ENCODE data around the gene PCDHA6.
"Not testable (repeated sequence)": the region's sequence is repeated elsewhere in the genome, so short reads cannot be mapped to it uniquely, and the experiment has no call there.

Gene PCDHA6, protein sequence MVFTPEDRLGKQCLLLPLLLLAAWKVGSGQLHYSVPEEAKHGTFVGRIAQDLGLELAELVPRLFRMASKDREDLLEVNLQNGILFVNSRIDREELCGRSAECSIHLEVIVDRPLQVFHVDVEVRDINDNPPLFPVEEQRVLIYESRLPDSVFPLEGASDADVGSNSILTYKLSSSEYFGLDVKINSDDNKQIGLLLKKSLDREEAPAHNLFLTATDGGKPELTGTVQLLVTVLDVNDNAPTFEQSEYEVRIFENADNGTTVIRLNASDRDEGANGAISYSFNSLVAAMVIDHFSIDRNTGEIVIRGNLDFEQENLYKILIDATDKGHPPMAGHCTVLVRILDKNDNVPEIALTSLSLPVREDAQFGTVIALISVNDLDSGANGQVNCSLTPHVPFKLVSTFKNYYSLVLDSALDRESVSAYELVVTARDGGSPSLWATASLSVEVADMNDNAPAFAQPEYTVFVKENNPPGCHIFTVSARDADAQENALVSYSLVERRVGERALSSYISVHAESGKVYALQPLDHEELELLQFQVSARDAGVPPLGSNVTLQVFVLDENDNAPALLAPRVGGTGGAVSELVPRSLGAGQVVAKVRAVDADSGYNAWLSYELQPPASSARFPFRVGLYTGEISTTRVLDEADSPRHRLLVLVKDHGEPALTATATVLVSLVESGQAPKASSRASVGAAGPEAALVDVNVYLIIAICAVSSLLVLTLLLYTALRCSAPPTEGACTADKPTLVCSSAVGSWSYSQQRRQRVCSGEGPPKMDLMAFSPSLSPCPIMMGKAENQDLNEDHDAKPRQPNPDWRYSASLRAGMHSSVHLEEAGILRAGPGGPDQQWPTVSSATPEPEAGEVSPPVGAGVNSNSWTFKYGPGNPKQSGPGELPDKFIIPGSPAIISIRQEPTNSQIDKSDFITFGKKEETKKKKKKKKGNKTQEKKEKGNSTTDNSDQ

DNA sequence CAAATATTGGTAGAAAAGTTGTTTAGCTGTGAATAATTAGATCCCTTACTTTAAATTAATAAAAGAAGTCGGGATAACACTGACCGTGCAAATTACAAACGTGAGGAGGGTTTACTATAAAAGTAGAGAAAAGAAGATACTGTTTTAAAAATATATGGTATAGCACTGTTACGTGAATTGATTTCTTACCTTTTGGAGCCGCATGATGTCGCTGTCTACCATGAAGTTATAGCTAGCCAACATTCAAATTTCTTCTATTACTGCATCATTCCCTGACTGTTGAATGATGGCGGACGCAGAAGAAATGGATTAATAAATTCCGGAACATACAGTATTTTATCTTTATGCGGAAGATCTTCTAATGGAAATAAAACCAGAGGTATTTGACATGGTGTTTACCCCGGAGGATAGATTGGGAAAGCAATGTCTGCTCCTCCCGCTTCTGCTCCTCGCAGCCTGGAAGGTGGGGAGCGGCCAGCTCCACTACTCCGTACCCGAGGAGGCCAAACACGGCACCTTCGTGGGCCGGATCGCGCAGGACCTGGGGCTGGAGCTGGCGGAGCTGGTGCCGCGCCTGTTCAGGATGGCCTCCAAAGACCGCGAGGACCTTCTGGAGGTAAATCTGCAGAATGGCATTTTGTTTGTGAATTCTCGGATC is at the start of gene PCDHA6:
PCDHA6 (plus strand) TSS at position 257 of the 658 bp plus-strand sequence; CDS start at position 389, 132 bp downstream.
- no peak for DNase-seq (ENCODE audit: low read depth)

DNA sequence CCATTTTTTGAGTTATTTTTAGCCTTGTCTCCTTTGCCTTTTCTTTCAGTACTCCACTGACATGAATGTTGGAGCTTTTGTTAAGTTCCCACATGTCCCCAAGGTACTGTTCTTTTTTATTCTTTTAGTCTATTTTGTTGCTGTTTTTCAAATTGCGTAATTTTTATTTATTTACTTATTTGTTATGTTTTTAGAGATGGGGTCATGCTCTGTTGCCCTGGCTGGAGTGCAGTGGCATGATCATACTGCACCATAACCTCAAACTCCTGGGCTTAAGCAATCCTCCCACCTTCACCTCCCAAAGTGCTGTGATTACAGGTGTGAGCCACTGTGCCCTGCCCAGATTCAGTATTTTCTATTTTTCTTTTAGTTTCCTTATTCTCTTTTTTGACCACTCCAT is 47.2 kb upstream of the PCDHA6 start:
- no peak for DNase-seq (ENCODE audit: low read depth)

DNA sequence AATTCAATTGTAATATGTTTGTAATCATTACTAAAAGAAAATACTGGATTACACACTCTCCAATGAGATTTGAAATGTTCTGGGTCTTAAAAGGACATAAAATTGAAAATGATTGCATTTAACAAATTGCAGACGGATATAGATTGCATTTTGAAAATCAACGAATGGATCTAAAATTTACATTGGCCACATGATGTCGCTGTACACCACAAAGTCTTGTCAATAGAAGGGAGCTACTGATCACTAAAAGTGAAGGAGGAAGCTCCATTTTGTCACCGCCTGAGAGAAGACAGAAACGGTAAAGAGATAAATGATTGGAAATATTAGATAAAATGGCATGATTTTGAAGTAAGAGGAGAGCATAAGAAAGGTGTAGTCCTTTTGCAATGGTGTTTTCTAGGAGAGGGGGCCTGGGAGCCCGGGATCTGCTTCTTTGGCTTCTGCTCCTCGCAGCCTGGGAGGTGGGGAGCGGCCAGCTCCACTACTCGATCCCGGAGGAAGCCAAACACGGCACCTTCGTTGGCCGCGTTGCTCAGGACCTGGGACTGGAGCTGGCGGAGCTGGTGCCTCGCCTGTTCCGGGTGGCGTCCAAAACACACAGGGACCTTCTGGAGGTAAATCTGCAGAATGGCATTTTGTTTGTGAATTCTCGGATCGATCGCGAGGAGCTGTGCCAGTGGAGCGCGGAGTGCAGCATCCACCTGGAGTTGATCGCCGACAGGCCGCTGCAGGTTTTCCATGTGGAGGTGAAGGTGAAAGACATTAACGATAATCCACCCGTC is 41.7 kb upstream of the PCDHA6 start, which contains the start of gene PCDHA1:
PCDHA1 (plus strand) TSS at position 236 of the 782 bp plus-strand sequence.
- DNase-seq (ENCODE audit: low read depth) = no peak

DNA sequence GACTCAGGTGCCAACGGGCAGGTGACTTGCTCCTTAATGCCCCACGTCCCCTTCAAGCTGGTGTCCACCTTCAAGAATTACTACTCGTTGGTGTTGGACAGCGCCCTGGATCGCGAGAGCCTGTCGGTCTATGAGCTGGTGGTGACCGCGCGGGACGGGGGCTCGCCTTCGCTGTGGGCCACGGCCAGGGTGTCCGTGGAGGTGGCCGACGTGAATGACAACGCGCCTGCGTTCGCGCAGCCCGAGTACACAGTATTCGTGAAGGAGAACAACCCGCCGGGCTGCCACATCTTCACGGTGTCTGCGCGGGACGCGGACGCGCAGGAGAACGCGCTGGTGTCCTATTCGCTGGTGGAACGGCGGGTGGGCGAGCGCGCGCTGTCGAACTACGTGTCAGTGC is 40.3 kb upstream of the PCDHA6 start:
- not testable (repeated sequence) for DNase-seq (ENCODE audit: low read depth)

DNA sequence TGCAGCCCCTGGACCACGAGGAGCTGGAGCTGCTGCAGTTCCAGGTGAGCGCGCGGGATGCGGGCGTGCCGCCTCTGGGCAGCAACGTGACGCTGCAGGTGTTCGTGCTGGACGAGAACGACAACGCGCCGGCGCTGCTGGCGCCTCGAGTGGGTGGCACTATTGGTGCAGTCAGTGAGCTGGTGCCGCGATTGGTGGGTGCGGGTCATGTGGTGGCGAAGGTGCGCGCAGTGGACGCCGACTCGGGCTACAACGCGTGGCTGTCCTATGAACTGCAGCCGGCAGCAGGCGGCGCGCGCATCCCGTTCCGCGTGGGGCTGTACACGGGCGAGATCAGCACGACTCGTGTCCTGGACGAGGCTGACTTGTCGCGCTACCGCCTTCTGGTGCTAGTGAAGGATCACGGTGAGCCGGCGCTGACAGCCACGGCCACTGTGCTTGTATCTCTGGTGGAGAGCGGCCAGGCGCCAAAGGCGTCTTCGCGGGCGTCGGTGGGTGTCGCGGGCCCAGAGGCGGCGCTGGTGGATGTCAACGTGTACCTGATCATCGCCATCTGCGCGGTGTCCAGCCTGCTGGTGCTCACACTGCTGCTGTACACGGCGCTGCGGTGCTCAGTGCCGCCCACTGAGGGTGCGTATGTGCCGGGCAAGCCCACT is 39.8 kb upstream of the PCDHA6 start:
- DNase-seq (ENCODE audit: low read depth) = not testable (repeated sequence)

DNA sequence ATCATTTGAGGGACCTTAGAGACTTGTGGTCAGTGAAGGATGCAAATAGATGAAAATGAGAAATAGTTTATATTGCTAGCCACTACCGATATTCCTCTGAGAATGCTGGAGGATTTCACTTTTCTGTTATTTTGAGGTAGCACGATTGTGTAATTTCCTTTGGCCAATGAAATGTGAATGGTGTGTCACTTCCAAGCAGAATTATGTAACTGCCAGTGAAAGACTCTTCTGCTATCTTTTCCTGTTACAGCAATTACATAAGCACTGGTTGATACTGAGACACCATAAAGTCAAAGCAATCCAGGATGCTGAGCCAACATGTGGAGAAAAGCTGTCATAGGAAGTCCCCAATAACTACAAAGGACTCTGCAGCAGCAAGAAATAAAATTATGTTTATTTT is 36.7 kb upstream of the PCDHA6 start:
- DNase-seq (ENCODE audit: low read depth) = no peak

DNA sequence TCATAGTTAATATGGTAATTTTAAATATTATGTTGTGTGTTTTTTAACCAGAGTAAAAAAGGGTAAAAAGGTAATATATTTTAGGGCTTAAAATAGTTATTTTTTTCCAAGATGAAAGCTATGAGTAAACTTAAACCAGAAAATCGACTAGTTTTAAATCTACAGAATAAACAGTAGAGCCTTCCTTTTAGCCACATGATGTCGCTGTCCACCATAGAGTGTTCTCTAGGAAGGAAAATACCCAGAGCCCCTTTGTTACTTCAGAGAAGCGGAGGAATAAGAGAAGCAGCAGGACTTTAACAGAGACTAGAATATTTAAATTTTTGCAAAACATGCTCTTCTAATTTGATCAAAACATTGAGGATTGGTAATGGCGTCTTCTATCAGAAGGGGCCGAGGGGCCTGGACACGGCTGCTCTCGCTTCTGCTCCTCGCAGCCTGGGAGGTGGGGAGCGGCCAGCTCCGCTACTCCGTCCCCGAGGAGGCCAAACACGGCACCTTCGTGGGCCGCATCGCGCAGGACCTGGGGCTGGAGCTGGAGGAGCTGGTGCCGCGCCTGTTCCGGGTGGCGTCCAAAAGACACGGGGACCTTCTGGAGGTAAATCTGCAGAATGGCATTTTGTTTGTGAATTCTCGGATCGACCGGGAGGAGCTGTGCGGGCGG is 33.0 kb upstream of the PCDHA6 start, which contains the start of gene PCDHA2:
PCDHA2 (plus strand) TSS at position 258 of the 664 bp plus-strand sequence.
- no peak for DNase-seq (ENCODE audit: low read depth)

DNA sequence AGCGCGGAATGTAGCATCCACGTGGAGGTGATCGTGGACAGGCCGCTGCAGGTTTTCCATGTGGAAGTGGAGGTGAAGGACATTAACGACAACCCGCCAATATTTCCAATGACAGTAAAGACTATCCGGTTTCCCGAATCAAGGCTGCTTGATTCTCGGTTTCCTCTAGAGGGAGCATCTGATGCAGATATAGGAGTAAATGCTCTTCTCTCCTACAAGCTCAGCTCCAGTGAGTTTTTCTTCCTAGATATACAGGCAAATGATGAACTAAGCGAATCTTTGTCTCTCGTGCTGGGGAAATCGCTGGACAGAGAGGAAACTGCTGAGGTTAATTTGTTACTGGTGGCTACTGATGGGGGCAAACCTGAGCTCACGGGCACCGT is 32.5 kb upstream of the PCDHA6 start:
- DNase-seq (ENCODE audit: low read depth) = no peak

DNA sequence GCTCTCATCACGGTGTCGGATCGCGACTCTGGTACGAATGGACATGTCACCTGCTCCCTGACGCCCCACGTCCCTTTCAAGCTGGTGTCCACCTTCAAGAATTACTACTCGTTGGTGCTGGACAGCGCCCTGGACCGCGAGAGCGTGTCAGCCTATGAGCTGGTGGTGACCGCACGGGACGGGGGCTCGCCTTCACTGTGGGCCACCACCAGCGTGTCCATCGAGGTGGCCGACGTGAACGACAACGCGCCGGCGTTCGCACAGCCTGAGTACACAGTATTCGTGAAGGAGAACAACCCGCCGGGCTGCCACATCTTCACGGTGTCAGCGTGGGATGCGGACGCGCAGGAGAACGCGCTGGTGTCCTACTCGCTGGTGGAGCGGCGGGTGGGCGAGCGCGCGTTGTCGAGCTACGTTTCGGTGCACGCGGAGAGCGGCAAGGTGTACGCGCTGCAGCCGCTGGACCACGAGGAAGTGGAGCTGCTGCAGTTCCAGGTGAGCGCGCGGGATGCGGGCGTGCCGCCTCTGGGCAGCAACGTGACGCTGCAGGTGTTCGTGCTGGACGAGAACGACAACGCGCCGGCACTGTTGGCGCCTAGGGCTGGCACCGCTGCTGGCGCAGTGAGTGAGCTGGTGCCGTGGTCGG is 31.6 kb upstream of the PCDHA6 start:
- DNase-seq (ENCODE audit: low read depth) = not testable (repeated sequence)

DNA sequence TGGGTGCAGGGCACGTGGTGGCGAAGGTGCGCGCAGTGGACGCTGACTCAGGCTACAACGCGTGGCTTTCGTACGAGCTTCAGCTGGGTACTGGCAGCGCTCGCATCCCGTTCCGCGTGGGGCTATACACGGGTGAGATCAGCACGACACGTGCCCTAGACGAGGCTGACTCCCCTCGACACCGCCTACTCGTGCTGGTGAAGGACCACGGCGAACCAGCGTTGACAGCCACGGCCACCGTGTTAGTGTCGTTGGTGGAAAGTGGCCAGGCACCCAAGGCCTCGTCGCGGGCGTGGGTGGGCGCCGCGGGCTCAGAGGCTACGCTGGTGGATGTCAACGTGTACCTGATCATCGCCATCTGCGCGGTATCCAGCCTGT is 31.1 kb upstream of the PCDHA6 start:
- no peak for DNase-seq (ENCODE audit: low read depth)

DNA sequence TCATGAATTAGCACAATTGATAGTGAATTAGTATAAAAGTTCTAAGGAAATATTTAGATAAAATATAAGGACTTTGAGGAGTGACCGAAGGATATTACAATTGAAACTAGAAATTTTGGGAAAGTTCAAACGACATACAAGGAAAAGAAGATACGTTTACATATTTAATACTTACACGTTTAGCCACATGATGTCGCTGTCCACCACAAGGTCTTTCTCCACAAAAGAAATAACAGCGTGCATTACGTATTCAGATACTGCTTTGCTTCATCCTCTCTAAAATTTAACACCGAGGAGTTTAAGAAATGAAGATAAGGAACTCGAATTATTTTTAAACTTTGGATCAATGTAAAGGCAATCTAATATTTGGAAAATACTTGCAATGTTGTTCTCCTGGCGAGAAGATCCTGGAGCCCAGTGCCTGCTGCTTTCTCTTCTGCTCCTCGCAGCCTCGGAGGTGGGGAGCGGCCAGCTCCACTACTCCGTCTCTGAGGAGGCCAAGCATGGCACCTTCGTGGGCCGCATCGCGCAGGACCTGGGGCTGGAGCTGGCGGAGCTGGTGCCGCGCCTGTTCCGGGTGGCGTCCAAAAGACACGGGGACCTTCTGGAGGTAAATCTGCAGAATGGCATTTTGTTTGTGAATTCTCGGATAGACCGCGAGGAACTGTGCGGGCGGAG is 26.8 kb upstream of the PCDHA6 start, which contains the start of gene PCDHA3:
PCDHA3 (plus strand) TSS at position 242 of the 678 bp plus-strand sequence.
- DNase-seq (ENCODE audit: low read depth) = no peak

DNA sequence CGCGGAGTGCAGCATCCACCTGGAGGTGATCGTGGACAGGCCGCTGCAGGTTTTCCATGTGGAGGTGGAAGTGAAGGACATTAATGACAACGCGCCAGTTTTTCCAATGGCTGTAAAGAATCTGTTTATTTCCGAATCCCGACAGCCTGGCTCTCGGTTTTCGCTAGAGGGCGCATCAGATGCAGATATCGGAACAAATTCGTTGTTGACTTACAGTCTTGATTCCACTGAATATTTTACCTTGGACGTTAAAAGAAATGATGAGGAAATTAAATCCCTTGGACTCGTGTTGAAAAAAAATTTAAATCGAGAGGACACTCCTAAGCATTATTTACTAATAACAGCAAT is 26.3 kb upstream of the PCDHA6 start:
- DNase-seq (ENCODE audit: low read depth) = no peak

DNA sequence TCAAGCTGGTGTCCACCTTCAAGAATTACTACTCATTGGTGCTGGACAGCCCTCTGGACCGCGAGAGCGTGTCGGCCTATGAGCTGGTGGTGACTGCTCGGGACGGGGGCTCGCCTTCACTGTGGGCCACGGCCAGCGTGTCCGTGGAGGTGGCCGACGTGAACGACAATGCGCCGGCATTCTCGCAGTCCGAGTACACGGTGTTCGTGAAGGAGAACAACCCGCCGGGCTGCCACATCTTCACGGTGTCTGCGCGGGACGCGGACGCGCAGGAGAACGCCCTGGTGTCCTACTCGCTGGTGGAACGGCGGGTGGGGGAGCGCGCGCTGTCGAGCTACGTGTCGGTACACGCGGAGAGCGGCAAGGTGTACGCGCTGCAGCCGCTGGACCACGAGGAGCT is 25.4 kb upstream of the PCDHA6 start:
- not testable (repeated sequence) for DNase-seq (ENCODE audit: low read depth)

DNA sequence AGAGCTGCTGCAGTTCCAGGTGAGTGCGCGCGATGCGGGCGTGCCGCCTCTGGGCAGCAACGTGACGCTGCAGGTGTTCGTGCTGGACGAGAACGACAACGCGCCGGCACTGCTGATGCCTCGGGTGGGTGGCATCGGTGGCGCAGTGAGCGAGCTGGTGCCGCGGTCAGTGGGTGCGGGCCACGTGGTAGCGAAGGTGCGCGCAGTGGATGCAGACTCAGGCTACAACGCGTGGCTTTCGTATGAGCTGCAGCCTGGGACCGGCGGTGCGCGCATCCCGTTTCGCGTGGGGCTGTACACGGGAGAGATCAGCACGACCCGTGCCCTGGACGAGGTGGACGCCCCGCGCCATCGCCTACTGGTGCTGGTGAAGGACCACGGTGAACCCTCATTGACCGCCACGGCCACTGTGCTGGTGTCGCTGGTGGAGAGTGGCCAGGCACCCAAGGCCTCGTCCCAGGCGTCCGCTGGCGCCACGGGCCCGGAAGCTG is 24.9 kb upstream of the PCDHA6 start:
- no peak for DNase-seq (ENCODE audit: low read depth)

DNA sequence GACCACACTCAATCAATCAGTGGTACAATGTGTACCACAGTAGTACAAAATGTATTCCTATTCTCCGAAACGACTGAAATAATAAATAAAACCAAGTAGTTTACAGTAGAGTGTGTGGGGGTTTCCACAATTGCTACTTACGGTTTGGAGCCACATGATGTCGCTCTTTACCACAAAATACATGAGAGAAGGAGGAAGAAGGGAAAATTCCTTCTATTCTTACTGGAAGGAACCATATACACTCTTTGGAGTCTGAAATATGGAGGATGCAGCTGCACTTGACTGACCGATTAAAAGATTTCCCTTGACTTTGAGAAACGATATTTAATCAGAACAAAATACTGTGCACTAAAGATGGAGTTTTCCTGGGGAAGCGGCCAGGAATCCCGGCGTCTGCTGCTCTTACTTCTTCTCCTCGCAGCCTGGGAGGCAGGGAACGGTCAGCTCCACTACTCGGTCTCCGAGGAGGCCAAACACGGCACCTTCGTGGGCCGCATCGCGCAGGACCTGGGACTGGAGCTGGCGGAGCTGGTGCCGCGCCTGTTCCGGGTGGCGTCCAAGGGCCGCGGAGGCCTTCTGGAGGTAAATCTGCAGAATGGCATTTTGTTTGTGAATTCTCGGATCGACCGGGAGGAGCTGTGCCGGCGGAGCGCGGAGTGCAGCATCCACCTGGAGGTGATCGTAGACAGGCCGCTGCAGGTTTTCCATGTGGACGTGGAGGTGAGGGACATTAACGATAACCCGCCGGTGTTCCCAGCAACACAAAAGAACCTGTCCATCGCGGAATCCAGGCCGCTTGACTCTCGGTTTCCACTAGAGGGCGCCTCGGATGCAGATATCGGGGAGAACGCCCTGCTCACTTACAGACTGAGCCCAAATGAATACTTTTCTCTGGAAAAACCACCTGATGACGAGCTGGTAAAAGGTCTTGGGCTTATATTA is 20.7 kb upstream of the PCDHA6 start, which contains the start of gene PCDHA4:
PCDHA4 (plus strand) TSS at position 235 of the 942 bp plus-strand sequence.
- no peak for DNase-seq (ENCODE audit: low read depth)

DNA sequence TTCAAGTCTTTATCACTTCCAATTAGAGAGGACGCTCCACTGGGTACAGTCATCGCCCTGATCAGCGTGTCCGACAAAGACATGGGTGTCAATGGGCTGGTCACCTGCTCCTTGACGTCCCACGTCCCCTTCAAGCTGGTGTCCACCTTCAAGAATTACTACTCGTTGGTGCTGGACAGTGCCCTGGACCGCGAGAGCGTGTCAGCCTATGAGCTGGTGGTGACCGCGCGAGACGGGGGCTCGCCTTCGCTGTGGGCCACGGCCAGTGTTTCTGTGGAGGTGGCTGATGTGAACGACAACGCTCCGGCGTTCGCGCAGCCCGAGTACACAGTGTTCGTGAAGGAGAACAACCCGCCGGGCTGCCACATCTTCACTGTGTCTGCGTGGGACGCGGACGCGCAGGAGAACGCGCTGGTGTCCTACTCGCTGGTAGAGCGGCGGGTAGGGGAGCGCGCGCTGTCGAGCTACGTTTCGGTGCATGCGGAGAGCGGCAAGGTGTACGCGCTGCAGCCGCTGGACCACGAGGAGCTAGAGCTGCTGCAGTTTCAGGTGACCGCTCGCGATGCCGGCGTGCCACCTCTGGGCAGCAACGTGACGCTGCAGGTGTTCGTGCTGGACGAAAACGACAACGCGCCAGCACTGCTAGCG is 19.4 kb upstream of the PCDHA6 start:
- DNase-seq (ENCODE audit: low read depth) = not testable (repeated sequence)

DNA sequence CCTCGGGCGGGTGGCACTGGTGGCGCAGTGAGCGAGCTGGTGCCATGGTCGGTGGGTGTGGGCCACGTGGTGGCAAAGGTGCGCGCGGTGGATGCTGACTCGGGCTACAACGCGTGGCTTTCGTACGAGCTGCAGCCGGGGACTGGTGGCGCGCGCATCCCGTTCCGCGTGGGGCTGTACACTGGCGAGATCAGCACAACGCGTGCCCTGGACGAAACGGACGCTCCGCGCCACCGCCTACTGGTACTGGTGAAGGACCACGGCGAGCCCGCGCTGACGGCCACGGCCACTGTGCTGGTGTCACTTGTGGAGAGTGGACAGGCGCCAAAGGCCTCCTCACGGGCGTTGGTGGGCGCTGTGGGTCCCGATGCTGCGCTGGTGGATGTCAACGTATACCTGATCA is 18.9 kb upstream of the PCDHA6 start:
- DNase-seq (ENCODE audit: low read depth) = no peak

Data from stimulated activated CD8-positive, alpha-beta memory T cell treated with anti-CD3 and anti-CD28 coated beads, Interleukin-7, amount 100 ng/mL, for 24 hours (primary cell).